ENCODE measurements around the gene EFTUD2.

Gene EFTUD2

GRCh38 chr17:44848257-44848795 is 50.9 kb downstream of the EFTUD2 start:
- Histone ChIP-seq H3K4me1 (ENCODE audit: control insufficient read depth, insufficient read depth, low read length) (no peaks in the 10 kb centered on the region), H3K4me3 (ENCODE audit: low read depth, low read length) (no peak overlapping the region), H3K9me3 (ENCODE audit: control insufficient read depth, insufficient read depth, low read depth, low read length) (no peaks in the 10 kb centered on the region), H3K36me3 (ENCODE audit: control insufficient read depth in 2 of 2, insufficient read depth in 1 of 2, low read length in 2 of 2) (peaks cover 22 to 40% of the 10 kb centered on the region in 2 experiments), H3K27ac (ENCODE audit: extremely low read depth, low read depth, low read length) (no peak overlapping the region)
- POLR2A ChIA-PET, result interaction anchor here (1.1 kb wide), 1 partner anchor 73 kb away, joined by 3 read pairs; no protein-coding TSS in a partner anchor
- TF ChIP-seq ZNF670 (tag by site-specific recombination; IDR thresholded peaks at IDR 0.05; ENCODE audit: low read depth), result no peak
- no peak for TF ChIP-seq KLF8 (tag by site-specific recombination; IDR thresholded peaks at IDR 0.05)
- no peak for TF ChIP-seq IKZF3 (tag by site-specific recombination; IDR thresholded peaks at IDR 0.05)
- TF ChIP-seq ZNF214 (tag by site-specific recombination; IDR thresholded peaks at IDR 0.05; ENCODE audit: borderline replicate concordance), result no peak
- TF ChIP-seq SP2 (tag by site-specific recombination; IDR thresholded peaks at IDR 0.05), result no peak
- TF ChIP-seq ZSCAN4 (tag by site-specific recombination; IDR thresholded peaks at IDR 0.05), result no peak
- TF ChIP-seq HIC1 (tag by site-specific recombination; IDR thresholded peaks at IDR 0.05), result no peak
- no peak for TF ChIP-seq ELK4 (IDR thresholded peaks at IDR 0.05; ENCODE audit: borderline replicate concordance, low read depth, low read length)
- no peak for TF ChIP-seq PRDM4 (tag by site-specific recombination; IDR thresholded peaks at IDR 0.05)
- TF ChIP-seq KLF9 (tag by site-specific recombination; IDR thresholded peaks at IDR 0.05; ENCODE audit: low read depth), result no peak
- no peak for TF ChIP-seq TSHZ1 (tag by site-specific recombination; IDR thresholded peaks at IDR 0.05; ENCODE audit: borderline replicate concordance)
- no peak for TF ChIP-seq ZNF324 (tag by site-specific recombination; IDR thresholded peaks at IDR 0.05)
- TF ChIP-seq PRDM10 (tag by site-specific recombination; IDR thresholded peaks at IDR 0.05), result no peak
- TF ChIP-seq SP3 (tag by site-specific recombination; IDR thresholded peaks at IDR 0.05), result no peak
- CTCF ChIA-PET, result interaction anchor here (0.7 to 8.0 kb wide), 4 partner anchors 8 to 73 kb away, joined by 3 to 56 read pairs (median 4); no protein-coding TSS in a partner anchor

Data from HEK293 (cell line).